K562 (cell line): ENCODE measurements around the gene GABRA1. TPM values are rescaled to one million over a fixed set of nuclear protein-coding genes. Genes with fewer than 3 reads are reported as not detected.
A peak's percentile ranks its signal among the peaks of the same experiment; 100 is the strongest.

Experiments used
- ATAC-seq: fragments of 200-7000 bp; cut with Tn5 transposase; 3 replicates; pipeline ENCODE4 v1.9.1; 2020; ENCODE audit warnings: moderate library complexity
- BruUV-seq: library from RNA; stranded (reverse); fragments of 400-500 nt; replicated peaks from 2 replicates; lab custom pipeline; 2021; lab: Mats Ljungman, UMichigan
- CTCF ChIA-PET: fragments of 300-600 bp; formaldehyde crosslinking; extraction: SDS; loops from one replicate; lab custom pipeline; 2021; ENCODE audit warnings: low intra/inter-chr PET ratio; lab: Yijun Ruan, JAX
- POLR2A ChIA-PET: fragments of 300-600, 350-650 bp; sonication (Branson Sonifier 250); formaldehyde crosslinking; extraction: SDS; loops from one replicate; lab custom pipeline; 2021; ENCODE audit warnings: antibody characterized with exemption, inconsistent platforms; lab: Yijun Ruan, JAX
- DNase-seq, 4 experiments: peaks; one replicate each; pipeline versions ENCODE4 v3.0.0 to v3.0.0-alpha.2; 2011 to 2018; ENCODE audit warnings: low spot score in 3 of 4, mixed read lengths in 3 of 4; ENCODE audit errors: extremely low read depth in 1 of 4
- FAIRE-seq: peaks from 2 replicates; lab custom pipeline; 2011; peaks lifted over from hg19 to GRCh38; lab: Jason Lieb, UNC
- H2AFZ ChIP-seq: 2 replicates; pipeline ENCODE4 v1.6.0; 2011; ENCODE audit warnings: low read depth, low read length, control low read depth, inconsistent platforms
- H3K27ac ChIP-seq: fragments of 200-600 bp; 3 replicates; pipeline ENCODE4 v1.8.0; 2011; ENCODE audit warnings: low read depth, mild to moderate bottlenecking, control low read depth, inconsistent platforms, low read length, moderate library complexity, mixed read lengths; ENCODE audit errors: extremely low read depth
- H3K27me3 ChIP-seq, 2 experiments: fragments of 300-600 bp in 1 of 2; 2 replicates in 1 of 2; 3 replicates in 1 of 2; pipeline versions ENCODE4 v1.6.0 to v1.8.0; 2011; ENCODE audit warnings: inconsistent platforms in 2 of 2, low read length in 2 of 2, mild to moderate bottlenecking in 1 of 2, mixed read lengths in 1 of 2, moderate library complexity in 1 of 2; ENCODE audit not compliant: control insufficient read depth in 2 of 2, insufficient read depth in 2 of 2
- H3K36me3 ChIP-seq: fragments of 300-600 bp; 3 replicates; pipeline ENCODE4 v1.8.0; 2011; ENCODE audit warnings: mild to moderate bottlenecking, low read length, inconsistent platforms; ENCODE audit not compliant: control insufficient read depth, insufficient read depth
- H3K4me1 ChIP-seq, 2 experiments: fragments of 200-600 bp in 1 of 2; replicated peaks in 1 of 2; 2 replicates in 1 of 2; 3 replicates in 1 of 2; pipeline versions ENCODE4 v1.5.1 to v1.8.0; 2011; ENCODE audit warnings: inconsistent platforms in 2 of 2, low read length in 2 of 2, mild to moderate bottlenecking in 1 of 2, mixed read lengths in 1 of 2, moderate library complexity in 1 of 2; ENCODE audit not compliant: control insufficient read depth in 2 of 2, insufficient read depth in 2 of 2
- H3K4me2 ChIP-seq: 2 replicates; pipeline ENCODE4 v1.6.1; 2011; ENCODE audit warnings: low read length, control low read depth, inconsistent platforms, mixed read lengths; ENCODE audit not compliant: insufficient read depth
- H3K4me3 ChIP-seq: fragments of 200-600 bp; sonication (generic), shearing (Covaris generic); 2 replicates; pipeline ENCODE4 v1.5.1; 2016; ENCODE audit warnings: control low read depth, inconsistent platforms
- H3K79me2 ChIP-seq: fragments of 200-600 bp; 3 replicates; pipeline ENCODE4 v1.8.0; 2011; ENCODE audit warnings: low read length, inconsistent platforms; ENCODE audit not compliant: control insufficient read depth, insufficient read depth
- H3K9ac ChIP-seq, 2 experiments: 2 replicates each; pipeline versions ENCODE4 v1.6.0 to v1.6.1; 2011; ENCODE audit warnings: low read depth in 2 of 2, low read length in 2 of 2, control low read depth in 1 of 2, inconsistent platforms in 1 of 2, mild to moderate bottlenecking in 1 of 2, mixed read lengths in 1 of 2; ENCODE audit not compliant: insufficient read depth in 1 of 2
- H3K9me1 ChIP-seq: one replicate; pipeline ENCODE4 v1.6.0; 2011; ENCODE audit warnings: inconsistent platforms, mild to moderate bottlenecking, low read length, moderate library complexity; ENCODE audit not compliant: control insufficient read depth, insufficient read depth
- H3K9me3 ChIP-seq: replicated peaks from 2 replicates; pipeline ENCODE4 v1.5.1; 2011; ENCODE audit warnings: low read depth, low read length, inconsistent platforms; ENCODE audit not compliant: control insufficient read depth, insufficient read depth
- H4K20me1 ChIP-seq: replicated peaks from 2 replicates; pipeline ENCODE4 v1.6.1; 2011; ENCODE audit warnings: low read length, inconsistent platforms, mixed read lengths; ENCODE audit not compliant: control insufficient read depth, insufficient read depth
- C11orf30 ChIP-seq: fragments of 450-650 bp; IDR thresholded peaks from 2 replicates; pipeline ENCODE4 v1.6.1; 2016; ENCODE audit warnings: low read depth, mild to moderate bottlenecking
- ERF ChIP-seq: fragments of 450-650 bp; formaldehyde crosslinking; IDR thresholded peaks from 2 replicates; pipeline ENCODE4 v1.4.0; 2020; ENCODE audit warnings: mild to moderate bottlenecking, mixed read lengths
- MAFF ChIP-seq: IDR thresholded peaks from 2 replicates; pipeline ENCODE4 v1.6.1; 2012; ENCODE audit warnings: low read length, improper control_type of control experiment
- MAFG ChIP-seq: fragments of 450-650 bp; conservative IDR thresholded peaks from 2 replicates; pipeline ENCODE4 v1.6.1; 2016; ENCODE audit warnings: missing genetic modification characterization, missing compliant biosample characterization
- RBM15 ChIP-seq: fragments of 200-400 bp; formaldehyde crosslinking; IDR thresholded peaks from 2 replicates; pipeline ENCODE4 v1.6.1; 2018; ENCODE audit warnings: mild to moderate bottlenecking, low read length, moderate library complexity; ENCODE audit not compliant: insufficient read depth
- ZNF280A ChIP-seq: fragments of 450-650 bp; IDR thresholded peaks from 2 replicates; pipeline ENCODE4 v1.6.1; 2018; ENCODE audit warnings: mild to moderate bottlenecking, low read depth; ENCODE audit not compliant: partially characterized antibody
- ZNF316 ChIP-seq: fragments of 450-650 bp; IDR thresholded peaks from 2 replicates; pipeline ENCODE4 v1.6.1; 2016
- ZNF778 ChIP-seq: fragments of 450-650 bp; formaldehyde crosslinking; IDR thresholded peaks from 2 replicates; pipeline ENCODE4 v1.4.0; 2020; ENCODE audit warnings: mild to moderate bottlenecking, moderate library complexity
- WGBS: fragments of 100-300 bp; shearing (Covaris generic); methylation state at CpG from one replicate; pipeline ENCODE4 v1.1.6; 2016; ENCODE audit warnings: low coverage, mixed read lengths; ENCODE audit not compliant: insufficient coverage; ENCODE audit errors: missing lambda C conversion rate; 5-methylcytosine and 5-hydroxymethylcytosine counted together
- in situ Hi-C: fragments of 300-500 bp; cut with MboI; formaldehyde crosslinking; loops from 4 replicates; pipeline ENCODE4 v1.15.0; 2018; ENCODE audit warnings: inconsistent platforms, mixed read lengths
- intact Hi-C: fragments of 100-400 bp; cut with micrococcal nuclease; formaldehyde crosslinking; loops from 2 replicates; pipeline ENCODE4 v1.14.2; 2022
- polyA plus RNA-seq, 8 experiments: library from polyadenylated mRNA; depleted of rRNA in 4 of 8; stranded (reverse) in 5 of 8; unstranded in 3 of 8; fragments of >200 nt; fragmentation: Nextera tagmentation in 2 of 8; fragmentation: Illumina TruSeq in 1 of 8; extraction: Ambion mirVana in 2 of 8; extraction: Trizol in 1 of 8; gene quantifications; 2 replicates each; pipeline versions ENCODE4 v1.2.1 to v1.2.3, GENCODE V29; 2011 to 2014; ENCODE audit warnings: inconsistent platforms in 1 of 8, missing spikeins in 1 of 8
- total RNA-seq, 7 experiments: library from RNA; depleted of rRNA in 6 of 7; stranded (reverse); fragments of >200 nt in 6 of 7; fragmentation: Illumina TruSeq in 2 of 7; extraction: Trizol in 2 of 7; gene quantifications; 2 replicates each; pipeline versions ENCODE4 v1.2.1 to v1.2.3, GENCODE V29; 2011 to 2021; ENCODE audit warnings: low replicate concordance in 1 of 7

The GABRA1 gene
- total and polyA plus RNA-seq, 9 of the 15 experiments (the other 6 are each of a cell fraction or from before 2014, with no cell fraction given): 0.07 TPM; not detected in 8

- Histone ChIP-seq H3K4me3 (no peak overlapping the region), H3K27ac (no peak overlapping the region), H3K27me3 (no peaks in the 10 kb centered on the region), H3K9ac (no peak overlapping the region), H3K36me3 (no peaks in the 10 kb centered on the region), H3K79me2 (no peaks in the 10 kb centered on the region), H3K9me1 (no peaks in the 10 kb centered on the region), H3K4me1 (no peaks in the 10 kb centered on the region), H3K9me3 (0 out of 2 replicates have a peak, but pooled peaks cover 2% of the 10 kb centered on the region), H3K4me2 (no peak overlapping the region), H4K20me1 (no peaks in the 10 kb centered on the region), H2AFZ (no peak overlapping the region)
- WGBS: 0% methylated on average over 3 of the region's 3 CpGs
- intact Hi-C loops: no loop called here
- no peak for FAIRE-seq
- ChIA-PET POLR2A (no interaction called here), CTCF (no interaction called here)
- in situ Hi-C loops: no loop called here
- ATAC-seq: no peak
- TF ChIP-seq MAFF (0 out of 2 replicates have a peak, but pooled peaks have one; percentile 6), ZNF778 (CRISPR knock-in tag) (no peak), RBM15 (no peak), MAFG (tag) (peak; percentile 27; the same call in 1 of the 2 replicates), C11orf30 (peak; percentile 42; the same call in 1 of the 2 replicates), ERF (CRISPR knock-in tag) (no peak), ZNF316 (peak; percentile 67), ZNF280A (no peak)
- no TSS peak for BruUV-seq
- DNase-seq: no peak
Measured at GRCh38 chr5:161924270-161924669, 76.3 kb downstream of the GABRA1 start.
